Spinal cord (tissue), 10 donors: ENCODE results near the gene PLEKHO1. TPM values are rescaled to one million over a fixed set of nuclear protein-coding genes. Genes with fewer than 3 reads are reported as not detected.
"Not testable (repeated sequence)": the region's sequence is repeated elsewhere in the genome, so short reads cannot be mapped to it uniquely, and the experiment has no call there.

Source experiments
- DNase-seq, 6 donors: peaks; one replicate each; pipeline versions ENCODE4 v3.0.0 to v3.0.0-alpha.2; 2013 to 2015; ENCODE audit warnings: low spot score in 6 of 6, low read depth in 4 of 6
- H3K27ac ChIP-seq: one replicate; pipeline ENCODE4 v1.5.1; 2013; ENCODE audit warnings: low read depth, low read length, control low read depth
- H3K27me3 ChIP-seq: one replicate; pipeline ENCODE4 v1.6.1; 2013; ENCODE audit warnings: low read length; ENCODE audit not compliant: control insufficient read depth, insufficient read depth
- H3K36me3 ChIP-seq: one replicate; pipeline ENCODE4 v1.6.1; 2013; ENCODE audit warnings: low read length; ENCODE audit not compliant: control insufficient read depth, insufficient read depth
- H3K4me1 ChIP-seq: one replicate; pipeline ENCODE4 v1.6.1; 2013; ENCODE audit warnings: low read length; ENCODE audit not compliant: control insufficient read depth, insufficient read depth
- H3K4me3 ChIP-seq: one replicate; pipeline ENCODE4 v1.5.1; 2013; ENCODE audit warnings: low read depth, low read length, control low read depth
- H3K9me3 ChIP-seq: one replicate; pipeline ENCODE4 v1.6.1; 2013; ENCODE audit warnings: low read length; ENCODE audit not compliant: control insufficient read depth, insufficient read depth
- WGBS: methylation state at CpG from one replicate; pipeline ENCODE4 v1.1.5; 2013; ENCODE audit warnings: missing lambda C conversion rate; ENCODE audit not compliant: insufficient coverage; 5-methylcytosine and 5-hydroxymethylcytosine counted together
- polyA plus RNA-seq, 2 donors: library from polyadenylated mRNA; unstranded; fragments of 120-200 nt; gene quantifications; one replicate each; pipeline ENCODE4 v1.2.1, GENCODE V29; 2013; ENCODE audit not compliant: insufficient read length in 2 of 2
- total RNA-seq, 2 donors: library from RNA; depleted of rRNA in 1 of 2; stranded (reverse); fragments of 120-200 nt in 1 of 2; fragments of >200 nt in 1 of 2; gene quantifications; one replicate each; pipeline versions ENCODE4 v1.2.3 to v1.2.4, GENCODE V29; 2013 to 2014
- donor health status: healthy.

PLEKHO1 gene
- total and polyA plus RNA-seq, 4 donors = 38.4 to 102 (median 70.4) TPM

- Histone ChIP-seq H3K36me3 (no peaks in the 10 kb centered on the region), H3K4me1 (no peaks in the 10 kb centered on the region), H3K27me3 (no peaks in the 10 kb centered on the region), H3K9me3 (no peaks in the 10 kb centered on the region), H3K27ac (no peak overlapping the region), H3K4me3 (no peak overlapping the region)
- DNase-seq = no peak
- 87% methylated on average over 5 of the region's 7 CpGs for WGBS
Measured at GRCh38 chr1:150207281-150207971, 57.7 kb downstream of the PLEKHO1 start.

GRCh38 chr1:150208460-150208859 lies 58.7 kb downstream of the PLEKHO1 start:
- H3K4me3 ChIP-seq, DNase-seq, H3K27ac ChIP-seq, H3K9me3 ChIP-seq, H3K4me1 ChIP-seq, H3K36me3 ChIP-seq, H3K27me3 ChIP-seq: not testable (repeated sequence)
- no CpG with 5 or more reads among the region's 6 CpGs for WGBS

Other genes starting within 250 kb of the PLEKHO1 start
- 10 to 100 TPM; 31.3 to 90.7 TPM for gene SV2A, start 232.1 kb upstream of the PLEKHO1 start, total RNA-seq
- gene SV2A, start 232.1 kb upstream of the PLEKHO1 start, polyA plus RNA-seq = 100 to 1,000 TPM; 155 to 172 TPM
- gene SF3B4, start 222.1 kb upstream of the PLEKHO1 start, total RNA-seq = 10 to 100 TPM; 11.2 to 11.9 TPM
- gene SF3B4, start 222.1 kb upstream of the PLEKHO1 start, polyA plus RNA-seq = 10 to 100 TPM; 56.8 to 58.9 TPM
- gene MTMR11, start 213.0 kb upstream of the PLEKHO1 start, total RNA-seq = 1 to 10 TPM; 6.3 to 7.9 TPM
- 10 to 100 TPM; 19.2 to 20.8 TPM for gene MTMR11, start 213.0 kb upstream of the PLEKHO1 start, polyA plus RNA-seq
- 10 to 100 TPM; 15.2 to 17.2 TPM for gene OTUD7B, start 139.2 kb upstream of the PLEKHO1 start, total RNA-seq
- gene OTUD7B, start 139.2 kb upstream of the PLEKHO1 start, polyA plus RNA-seq = 10 to 100 TPM; 14.4 to 14.5 TPM
- 100 to 1,000 TPM in 1 of 2 donors, 10 to 100 TPM in 1; 67.4 to 102 TPM for gene VPS45, start 82.1 kb upstream of the PLEKHO1 start, total RNA-seq
- 10 to 100 TPM; 75.8 to 78.8 TPM for gene VPS45, start 82.1 kb upstream of the PLEKHO1 start, polyA plus RNA-seq
- 10 to 100 TPM; 29.4 to 42.8 TPM for gene ANP32E, start 86.2 kb downstream of the PLEKHO1 start, total RNA-seq
- 10 to 100 TPM; 47.5 to 67.8 TPM for gene ANP32E, start 86.2 kb downstream of the PLEKHO1 start, polyA plus RNA-seq
- 10 to 100 TPM; 11.1 to 33.7 TPM for gene CA14, start 107.9 kb downstream of the PLEKHO1 start, total RNA-seq
- gene CA14, start 107.9 kb downstream of the PLEKHO1 start, polyA plus RNA-seq = 10 to 100 TPM; 41.5 to 55.1 TPM
- gene APH1A, start 119.1 kb downstream of the PLEKHO1 start, total RNA-seq = 100 to 1,000 TPM in 1 of 2 donors, 10 to 100 TPM in 1; 63.1 to 121 TPM
- 100 to 1,000 TPM; 156 TPM for gene APH1A, start 119.1 kb downstream of the PLEKHO1 start, polyA plus RNA-seq
- gene C1orf54, start 122.9 kb downstream of the PLEKHO1 start, total RNA-seq = 10 to 100 TPM; 51.5 to 86.9 TPM
- gene C1orf54, start 122.9 kb downstream of the PLEKHO1 start, polyA plus RNA-seq = 10 to 100 TPM; 32.5 to 38.3 TPM
- gene CIART, start 132.6 kb downstream of the PLEKHO1 start, total RNA-seq = 10 to 100 TPM in 1 of 2 donors, 1 to 10 TPM in 1; 4.3 to 14.7 TPM
- gene CIART, start 132.6 kb downstream of the PLEKHO1 start, polyA plus RNA-seq = 10 to 100 TPM; 11.0 to 14.1 TPM
- 100 to 1,000 TPM in 1 of 2 donors, 10 to 100 TPM in 1; 51.6 to 111 TPM for gene MRPS21, start 143.9 kb downstream of the PLEKHO1 start, total RNA-seq
- gene MRPS21, start 143.9 kb downstream of the PLEKHO1 start, polyA plus RNA-seq = 10 to 100 TPM; 87.4 to 97.5 TPM
- 10 to 100 TPM; 39.0 to 77.2 TPM for gene PRPF3, start 171.6 kb downstream of the PLEKHO1 start, total RNA-seq
- 10 to 100 TPM; 52.8 to 86.8 TPM for gene PRPF3, start 171.6 kb downstream of the PLEKHO1 start, polyA plus RNA-seq
- gene RPRD2, start 214.2 kb downstream of the PLEKHO1 start, total RNA-seq = 10 to 100 TPM; 17.0 to 23.7 TPM
- gene RPRD2, start 214.2 kb downstream of the PLEKHO1 start, polyA plus RNA-seq = 10 to 100 TPM; 33.9 to 35.9 TPM